ENCODE measurements around the gene GTSE1. TPM values are rescaled to one million over a fixed set of nuclear protein-coding genes. Genes with fewer than 3 reads are reported as not detected.
"Not testable (repeated sequence)": the region's sequence is repeated elsewhere in the genome, so short reads cannot be mapped to it uniquely, and the experiment has no call there.

The GTSE1 gene
- total RNA-seq, 2 experiments from 2014 or later, result 91.9 to 101 TPM

GRCh38 chr22:46312848-46313247 lies 16.2 kb downstream of the GTSE1 start:
- peaks cover 49% of the 10 kb centered on the region for H3K36me3 Mint-ChIP-seq
- not testable (repeated sequence) for ATAC-seq; H3K27me3 Mint-ChIP-seq; H3K4me1 Mint-ChIP-seq; H3K27ac Mint-ChIP-seq; DNase-seq; H3K4me3 Mint-ChIP-seq; H3K9me3 Mint-ChIP-seq (ENCODE audit: low read depth)
- CTCF ChIA-PET, result interaction anchor here (0.6 to 1.9 kb wide), 7 partner anchors 28 to 306 kb away, joined by 3 to 8 read pairs (median 3); no protein-coding TSS in a partner anchor

GRCh38 chr22:46315976-46316375 lies 19.3 kb downstream of the GTSE1 start:
- CTCF ChIA-PET, result interaction anchor here (1.0 to 3.1 kb wide), 4 partner anchors 195 to 310 kb away, joined by 3 to 21 read pairs (median 6); no protein-coding TSS in a partner anchor
- ATAC-seq (no peak), DNase-seq (no peak)
- no peak overlapping the region for H3K27ac Mint-ChIP-seq
- no peaks in the 10 kb centered on the region for H3K4me1 Mint-ChIP-seq
- peaks cover 42% of the 10 kb centered on the region for H3K36me3 Mint-ChIP-seq
- no peaks in the 10 kb centered on the region for H3K27me3 Mint-ChIP-seq
- no peak overlapping the region for H3K4me3 Mint-ChIP-seq
- no peaks in the 10 kb centered on the region for H3K9me3 Mint-ChIP-seq (ENCODE audit: low read depth)

- H3K27ac Mint-ChIP-seq, result no peak overlapping the region
- no peaks in the 10 kb centered on the region for H3K27me3 Mint-ChIP-seq
- H3K9me3 Mint-ChIP-seq (ENCODE audit: low read depth), result no peaks in the 10 kb centered on the region
- CTCF ChIA-PET, result interaction anchor here (1.3 kb wide), 1 partner anchor 196 kb away, joined by 3 read pairs; no protein-coding TSS in a partner anchor
- no peaks in the 10 kb centered on the region for H3K4me1 Mint-ChIP-seq
- peaks cover 49% of the 10 kb centered on the region for H3K36me3 Mint-ChIP-seq
- ATAC-seq, result no peak
- no peak for DNase-seq
- no peak overlapping the region for H3K4me3 Mint-ChIP-seq
Observed at GRCh38 chr22:46317646-46318045, 21.0 kb downstream of the GTSE1 start.

GRCh38 chr22:46318576-46318975 lies 21.9 kb downstream of the GTSE1 start:
- Mint-ChIP-seq H3K4me1 (no peaks in the 10 kb centered on the region), H3K9me3 (ENCODE audit: low read depth) (no peaks in the 10 kb centered on the region), H3K27me3 (no peaks in the 10 kb centered on the region), H3K27ac (no peak overlapping the region), H3K36me3 (peaks cover 56% of the 10 kb centered on the region), H3K4me3 (no peak overlapping the region)
- ATAC-seq (no peak), DNase-seq (no peak)
- CTCF ChIA-PET, result interaction anchor here (1.3 to 1.5 kb wide), 2 partner anchors 197 to 312 kb away, joined by 3 read pairs; no protein-coding TSS in a partner anchor

GRCh38 chr22:46319319-46319718 lies 22.6 kb downstream of the GTSE1 start:
- Mint-ChIP-seq H3K36me3 (peaks cover 60% of the 10 kb centered on the region), H3K9me3 (ENCODE audit: low read depth) (no peaks in the 10 kb centered on the region), H3K27me3 (no peaks in the 10 kb centered on the region), H3K27ac (no peak overlapping the region), H3K4me3 (no peak overlapping the region), H3K4me1 (no peaks in the 10 kb centered on the region)
- DNase-seq (no peak), ATAC-seq (no peak)
- CTCF ChIA-PET, result interaction anchor here (1.5 kb wide), 1 partner anchor 313 kb away, joined by 3 read pairs; no protein-coding TSS in a partner anchor

- CTCF ChIA-PET, result interaction anchor here (1.0 kb wide), 1 partner anchor 10 kb away, joined by 3 read pairs; no protein-coding TSS in a partner anchor
- Mint-ChIP-seq H3K4me3 (no peak overlapping the region), H3K9me3 (ENCODE audit: low read depth) (no peaks in the 10 kb centered on the region), H3K27ac (no peak overlapping the region), H3K27me3 (no peaks in the 10 kb centered on the region), H3K4me1 (no peaks in the 10 kb centered on the region), H3K36me3 (peaks cover 61% of the 10 kb centered on the region)
- DNase-seq (no peak), ATAC-seq (no peak)
Observed at GRCh38 chr22:46320166-46320710, 23.6 kb downstream of the GTSE1 start.

- H3K27me3 Mint-ChIP-seq, result no peaks in the 10 kb centered on the region
- peaks cover 60% of the 10 kb centered on the region for H3K36me3 Mint-ChIP-seq
- CTCF ChIA-PET, result interaction anchor here (1.0 kb wide), 1 partner anchor 10 kb away, joined by 3 read pairs; no protein-coding TSS in a partner anchor
- no peaks in the 10 kb centered on the region for H3K4me1 Mint-ChIP-seq
- no peak overlapping the region for H3K27ac Mint-ChIP-seq
- H3K4me3 Mint-ChIP-seq, result no peak overlapping the region
- no peaks in the 10 kb centered on the region for H3K9me3 Mint-ChIP-seq (ENCODE audit: low read depth)
- ATAC-seq (no peak), DNase-seq (no peak)
Observed at GRCh38 chr22:46320716-46321386, 24.2 kb downstream of the GTSE1 start.

- no peak overlapping the region for H3K27ac Mint-ChIP-seq
- ATAC-seq (no peak), DNase-seq (no peak)
- no peak overlapping the region for H3K4me3 Mint-ChIP-seq
- no peaks in the 10 kb centered on the region for H3K4me1 Mint-ChIP-seq
- CTCF ChIA-PET, result interaction anchor here (1.1 kb wide), 1 partner anchor 8 kb away, joined by 3 read pairs; no protein-coding TSS in a partner anchor
- H3K9me3 Mint-ChIP-seq (ENCODE audit: low read depth), result no peaks in the 10 kb centered on the region
- H3K27me3 Mint-ChIP-seq, result no peaks in the 10 kb centered on the region
- H3K36me3 Mint-ChIP-seq, result peaks cover 57% of the 10 kb centered on the region
Observed at GRCh38 chr22:46322711-46323110, 26.0 kb downstream of the GTSE1 start.

GRCh38 chr22:46323162-46323561 lies 26.5 kb downstream of the GTSE1 start:
- DNase-seq (no peak), ATAC-seq (no peak)
- H3K4me3 Mint-ChIP-seq, result no peak overlapping the region
- H3K9me3 Mint-ChIP-seq (ENCODE audit: low read depth), result no peaks in the 10 kb centered on the region
- H3K36me3 Mint-ChIP-seq, result peaks cover 53% of the 10 kb centered on the region
- no peaks in the 10 kb centered on the region for H3K27me3 Mint-ChIP-seq
- CTCF ChIA-PET, result interaction anchor here (1.0 to 1.1 kb wide), 2 partner anchors 9 to 317 kb away, joined by 3 read pairs; no protein-coding TSS in a partner anchor
- no peaks in the 10 kb centered on the region for H3K4me1 Mint-ChIP-seq
- H3K27ac Mint-ChIP-seq, result no peak overlapping the region

GRCh38 chr22:46326066-46326680 lies 29.5 kb downstream of the GTSE1 start:
- ATAC-seq (no peak), DNase-seq (no peak)
- Mint-ChIP-seq H3K27ac (no peak overlapping the region), H3K4me1 (no peaks in the 10 kb centered on the region), H3K27me3 (no peaks in the 10 kb centered on the region), H3K4me3 (no peak overlapping the region), H3K36me3 (peaks cover 54% of the 10 kb centered on the region), H3K9me3 (ENCODE audit: low read depth) (no peaks in the 10 kb centered on the region)
- CTCF ChIA-PET, result no interaction called here

- DNase-seq, result no peak
- Mint-ChIP-seq H3K4me1 (no peaks in the 10 kb centered on the region), H3K9me3 (ENCODE audit: low read depth) (no peaks in the 10 kb centered on the region), H3K27ac (no peak overlapping the region), H3K27me3 (no peaks in the 10 kb centered on the region), H3K36me3 (peaks cover 47% of the 10 kb centered on the region), H3K4me3 (no peak overlapping the region)
- CTCF ChIA-PET, result no interaction called here
- ATAC-seq, result no peak
Observed at GRCh38 chr22:46327691-46328465, 31.2 kb downstream of the GTSE1 start.

GRCh38 chr22:46328797-46329196 lies 32.1 kb downstream of the GTSE1 start:
- CTCF ChIA-PET, result no interaction called here

GRCh38 chr22:46329616-46330015 lies 32.9 kb downstream of the GTSE1 start:
- peaks cover 45% of the 10 kb centered on the region for H3K36me3 Mint-ChIP-seq
- no peaks in the 10 kb centered on the region for H3K27me3 Mint-ChIP-seq
- CTCF ChIA-PET, result no interaction called here
- peaks cover 5% of the 10 kb centered on the region for H3K4me1 Mint-ChIP-seq
- no peaks in the 10 kb centered on the region for H3K9me3 Mint-ChIP-seq (ENCODE audit: low read depth)
- no peak for ATAC-seq
- no peak overlapping the region for H3K4me3 Mint-ChIP-seq
- DNase-seq, result no peak
- H3K27ac Mint-ChIP-seq, result no peak overlapping the region

More at GRCh38 chr22:46328797-46329196, 32.1 kb downstream of the GTSE1 start:
- no peaks in the 10 kb centered on the region for H3K9me3 Mint-ChIP-seq (ENCODE audit: low read depth)
- no peaks in the 10 kb centered on the region for H3K4me1 Mint-ChIP-seq
- peaks cover 51% of the 10 kb centered on the region for H3K36me3 Mint-ChIP-seq
- H3K27me3 Mint-ChIP-seq, result no peaks in the 10 kb centered on the region
- no peak for ATAC-seq
- no peak overlapping the region for H3K4me3 Mint-ChIP-seq
- no peak overlapping the region for H3K27ac Mint-ChIP-seq
- no peak for DNase-seq
